DOHH2 (cell line): ENCODE measurements around the gene DNMT3A.

ENCODE experiments used
- H3F3A ChIP-seq: fragments of 200-600 bp; sonication (generic), shearing (Covaris generic); 2 replicates; pipeline ENCODE4 v1.6.0; 2016; ENCODE audit warnings: antibody characterized with exemption, mild to moderate bottlenecking; ENCODE audit not compliant: control insufficient read depth, insufficient read depth
- H3K27ac ChIP-seq: fragments of 200-600 bp; sonication (generic); 2 replicates; pipeline ENCODE4 v1.5.1; 2014; ENCODE audit warnings: low read depth, mild to moderate bottlenecking, low read length, moderate library complexity
- H3K27me3 ChIP-seq: fragments of 200-600 bp; sonication (generic); 2 replicates; pipeline ENCODE4 v1.6.1; 2014; ENCODE audit warnings: mild to moderate bottlenecking, low read length, mixed read lengths; ENCODE audit not compliant: control insufficient read depth
- H3K36me3 ChIP-seq: fragments of 200-600 bp; sonication (generic); 2 replicates; pipeline ENCODE4 v1.6.1; 2014; ENCODE audit warnings: mild to moderate bottlenecking, low read length, moderate library complexity, mixed read lengths; ENCODE audit not compliant: control insufficient read depth
- H3K4me1 ChIP-seq: fragments of 200-600 bp; sonication (generic); 2 replicates; pipeline ENCODE4 v1.6.1; 2014; ENCODE audit warnings: mild to moderate bottlenecking, low read length, mixed read lengths; ENCODE audit not compliant: control insufficient read depth
- H3K4me2 ChIP-seq: fragments of 200-600 bp; sonication (generic); 2 replicates; pipeline ENCODE4 v1.6.0; 2014; ENCODE audit warnings: mild to moderate bottlenecking, low read length, moderate library complexity
- H3K4me3 ChIP-seq: fragments of 200-600 bp; sonication (generic); 2 replicates; pipeline ENCODE4 v1.5.1; 2014; ENCODE audit warnings: mild to moderate bottlenecking, low read length, mixed read lengths
- H3K79me2 ChIP-seq: fragments of 200-600 bp; sonication (generic); 2 replicates; pipeline ENCODE4 v1.6.1; 2014; ENCODE audit warnings: mild to moderate bottlenecking, low read length, mixed read lengths; ENCODE audit not compliant: control insufficient read depth
- H3K9me2 ChIP-seq: fragments of 200-600 bp; sonication (generic); replicated peaks from 2 replicates; pipeline ENCODE4 v1.6.1; 2014; ENCODE audit warnings: mild to moderate bottlenecking, low read length, mixed read lengths; ENCODE audit not compliant: control insufficient read depth
- H3K9me3 ChIP-seq: fragments of 200-600 bp; sonication (generic); 2 replicates; pipeline ENCODE4 v1.6.1; 2014; ENCODE audit warnings: antibody characterized with exemption, low read length, mixed read lengths; ENCODE audit not compliant: control insufficient read depth, insufficient read depth
- H4K20me1 ChIP-seq: fragments of 200-600 bp; sonication (generic); 2 replicates; pipeline ENCODE4 v1.6.0; 2014; ENCODE audit warnings: low read depth, mild to moderate bottlenecking, antibody characterized with exemption, low read length, moderate library complexity; ENCODE audit not compliant: control insufficient read depth, insufficient read depth
- CTCF ChIP-seq: fragments of 200-600 bp; sonication (generic); IDR thresholded peaks from one replicate; pipeline ENCODE4 v1.5.1; 2014; ENCODE audit warnings: antibody characterized with exemption, mild to moderate bottlenecking, low read depth, low read length; ENCODE audit not compliant: poor library complexity, severe bottlenecking
- EZH2phosphoT487 ChIP-seq: fragments of 200-600 bp; sonication (generic); IDR thresholded peaks from 2 replicates; pipeline ENCODE4 v1.6.1; 2017; ENCODE audit warnings: borderline replicate concordance, mild to moderate bottlenecking, antibody characterized with exemption, low read length, moderate library complexity, mixed read lengths

Gene DNMT3A

DNA sequence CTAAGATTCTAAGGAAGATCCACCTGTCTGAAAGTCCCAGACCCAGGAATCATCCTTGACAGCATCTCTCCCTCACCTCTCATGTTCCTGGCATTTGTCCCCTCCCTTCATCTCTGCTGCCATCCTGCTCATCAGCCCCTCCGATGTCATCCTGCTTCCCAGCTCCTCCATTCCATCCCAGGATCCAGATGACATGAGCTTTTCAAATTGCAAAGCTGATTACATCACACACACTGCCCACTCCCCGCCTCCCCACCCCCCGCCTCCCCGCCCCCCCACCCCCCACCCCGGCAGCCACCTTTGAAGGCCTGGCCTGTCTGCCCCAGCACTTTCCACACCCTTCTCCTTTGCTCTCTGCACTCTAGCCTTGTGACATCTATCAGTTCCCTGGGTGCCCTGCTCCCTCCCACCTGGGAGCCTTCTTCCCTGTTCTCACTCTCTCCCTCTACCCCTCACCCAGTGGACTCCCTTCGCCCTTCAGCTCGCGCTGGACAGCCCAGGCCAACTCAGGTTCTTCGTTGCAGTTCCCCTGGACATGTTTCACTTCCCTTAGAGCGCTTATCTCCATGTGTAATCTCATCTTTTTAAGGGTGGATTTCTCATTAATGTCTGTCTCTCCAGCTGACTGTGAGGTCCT lies 61.6 kb downstream of the DNMT3A start:
- no peak overlapping the region for H3K27ac ChIP-seq
- H3K4me2 ChIP-seq: no peak overlapping the region

DNA sequence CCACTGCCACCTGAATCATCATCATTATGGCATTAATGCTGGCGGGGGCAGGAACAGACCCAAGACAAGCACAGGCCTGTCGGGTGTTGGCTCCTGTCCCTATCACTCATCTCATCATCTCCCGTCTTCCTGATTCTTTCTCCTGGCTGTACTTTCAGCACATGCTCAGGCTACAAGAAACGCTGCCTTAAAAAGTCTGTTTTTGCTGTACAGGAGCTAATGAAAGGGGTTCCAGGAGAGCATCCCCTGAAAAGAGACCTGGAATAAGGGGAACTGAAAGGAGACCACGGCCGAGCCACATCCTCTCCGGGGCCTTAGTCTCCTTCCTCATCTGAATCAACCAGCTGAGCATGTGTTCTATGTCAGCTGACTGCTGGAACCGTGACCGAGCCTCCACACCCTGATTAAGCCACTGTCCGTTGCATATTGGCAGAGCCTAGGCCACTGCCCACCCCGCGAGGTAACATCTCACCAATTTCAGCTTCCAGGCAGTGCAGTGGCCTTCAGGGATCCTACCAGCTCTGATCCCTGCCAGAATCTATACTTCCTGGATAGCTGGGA lies 62.6 kb downstream of the DNMT3A start:
- peaks cover 9% of the 10 kb centered on the region for H3K27me3 ChIP-seq
- no peaks in the 10 kb centered on the region for H3K9me3 ChIP-seq
- H3K36me3 ChIP-seq: no peaks in the 10 kb centered on the region
- TF ChIP-seq CTCF: no peak
- H4K20me1 ChIP-seq: peaks cover 4% of the 10 kb centered on the region; the same call in 1 of the 2 replicates
- no peaks in the 10 kb centered on the region for H3K9me2 ChIP-seq
- H3F3A ChIP-seq: no peaks in the 10 kb centered on the region
- no peak overlapping the region for H3K27ac ChIP-seq
- H3K4me2 ChIP-seq: peak overlapping the region; percentile 51
- H3K4me1 ChIP-seq: peaks cover 55% of the 10 kb centered on the region
- H3K79me2 ChIP-seq: no peaks in the 10 kb centered on the region
- H3K4me3 ChIP-seq: 0 out of 2 replicates have a peak overlapping the region, but pooled peaks have one; percentile 5

More for the DNA sequence above, 61.6 kb downstream of the DNMT3A start:
- Histone ChIP-seq H3K79me2 (no peaks in the 10 kb centered on the region), H3K4me3 (no peak overlapping the region), H3K27me3 (peaks cover 9% of the 10 kb centered on the region), H3K9me3 (no peaks in the 10 kb centered on the region), H3K36me3 (no peaks in the 10 kb centered on the region), H4K20me1 (peaks cover 4% of the 10 kb centered on the region; the same call in 1 of the 2 replicates), H3K9me2 (no peaks in the 10 kb centered on the region), H3K4me1 (peaks cover 50% of the 10 kb centered on the region), H3F3A (no peaks in the 10 kb centered on the region)
- TF ChIP-seq CTCF (no peak), EZH2phosphoT487 (no peak)

DNA sequence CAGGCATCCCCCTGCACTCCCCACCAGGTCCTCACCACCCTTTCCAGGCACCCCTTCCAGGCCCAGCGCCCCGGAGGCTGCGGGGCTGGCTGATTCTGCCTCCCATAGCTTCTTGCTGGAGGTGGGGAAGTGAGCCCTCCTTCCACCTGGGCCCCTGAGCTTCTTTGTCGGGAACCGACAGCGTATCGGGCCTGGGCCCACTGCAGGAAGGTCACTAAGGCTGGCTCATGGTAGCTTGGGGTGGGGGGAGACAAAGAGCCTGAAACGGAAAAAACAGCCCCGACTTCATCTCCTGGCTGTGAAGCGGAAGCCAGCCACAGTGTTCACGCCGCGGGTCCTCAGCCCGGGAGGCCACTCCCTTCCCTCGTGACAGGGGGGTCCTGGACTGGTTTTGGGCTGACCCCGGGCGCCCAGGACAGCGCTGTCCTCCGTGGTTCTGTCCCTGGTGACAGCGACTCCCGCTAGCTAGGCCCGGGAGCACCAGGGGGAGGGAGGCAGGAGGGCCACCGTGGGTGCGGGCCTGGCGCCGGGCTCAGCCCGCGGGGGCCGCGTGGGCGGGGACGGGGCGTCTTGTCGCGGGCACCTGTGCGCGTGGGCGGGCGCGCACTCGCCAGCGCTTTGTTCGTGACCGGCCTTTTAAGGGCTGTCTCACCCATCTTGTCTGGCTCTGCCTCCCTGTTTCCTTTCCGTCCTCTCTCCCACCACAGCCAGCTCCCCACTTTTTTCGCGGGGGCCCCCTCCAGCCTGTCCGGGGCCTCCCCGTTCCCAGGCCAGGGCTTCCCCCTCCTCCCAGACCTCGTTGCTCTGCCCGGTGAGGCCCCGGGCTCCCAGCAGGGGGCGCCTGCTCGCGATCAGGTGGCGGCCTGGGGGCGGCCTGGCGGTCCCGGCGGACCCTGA lies 64.9 kb downstream of the DNMT3A start:
- peaks cover 4% of the 10 kb centered on the region; the same call in 1 of the 2 replicates for H4K20me1 ChIP-seq
- no peaks in the 10 kb centered on the region for H3K9me2 ChIP-seq
- H3K4me1 ChIP-seq: peaks cover 66% of the 10 kb centered on the region
- no peaks in the 10 kb centered on the region for H3F3A ChIP-seq
- peaks cover 9% of the 10 kb centered on the region for H3K27me3 ChIP-seq
- peak overlapping the region; percentile 53 for H3K4me3 ChIP-seq
- H3K36me3 ChIP-seq: no peaks in the 10 kb centered on the region
- H3K9me3 ChIP-seq: no peaks in the 10 kb centered on the region
- no peak for TF ChIP-seq EZH2phosphoT487
- peak; percentile 91 for TF ChIP-seq CTCF
- no peaks in the 10 kb centered on the region for H3K79me2 ChIP-seq
- H3K27ac ChIP-seq: no peak overlapping the region
- H3K4me2 ChIP-seq: peak overlapping the region; percentile 81
